Loucy (cell line): ENCODE measurements around the gene RILPL2.

ENCODE experiments used
- CTCF ChIP-seq: fragments of 200-600 bp; sonication (generic); conservative IDR thresholded peaks from 2 replicates; pipeline ENCODE4 v1.5.1; 2014; ENCODE audit warnings: mild to moderate bottlenecking, antibody characterized with exemption, low read length
- EZH2phosphoT487 ChIP-seq: fragments of 200-600 bp; IDR thresholded peaks from 2 replicates; pipeline ENCODE4 v1.6.1; 2018; ENCODE audit warnings: antibody characterized with exemption, mild to moderate bottlenecking, moderate library complexity, borderline replicate concordance

- TF ChIP-seq CTCF = no peak
- no peak for TF ChIP-seq EZH2phosphoT487
Observed at GRCh38 chr12:123433615-123434014, 2.9 kb downstream of the RILPL2 start.
